ENCODE data around the gene CD9.

DNA sequence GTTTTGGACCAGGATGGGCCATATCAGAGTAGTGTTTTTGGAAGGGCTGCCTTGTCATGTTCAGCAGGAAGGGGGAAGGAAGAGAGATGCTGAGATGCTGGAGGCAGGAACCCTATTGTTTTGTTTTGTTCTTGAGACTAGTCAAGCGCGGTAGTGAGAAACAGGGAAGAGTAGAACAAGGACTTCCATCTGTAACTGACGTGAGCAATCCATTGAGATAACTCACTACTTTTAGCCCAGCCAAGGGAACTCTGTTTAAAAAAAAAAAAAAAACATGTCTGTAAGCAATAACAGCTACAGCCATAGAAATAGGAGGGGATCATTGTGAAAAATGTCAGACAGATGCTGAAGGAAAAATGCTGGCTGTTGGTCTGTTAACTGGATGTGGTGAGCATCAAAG lies 34.0 kb downstream of the CD9 start:
- TF ChIP-seq, protein P1, sequence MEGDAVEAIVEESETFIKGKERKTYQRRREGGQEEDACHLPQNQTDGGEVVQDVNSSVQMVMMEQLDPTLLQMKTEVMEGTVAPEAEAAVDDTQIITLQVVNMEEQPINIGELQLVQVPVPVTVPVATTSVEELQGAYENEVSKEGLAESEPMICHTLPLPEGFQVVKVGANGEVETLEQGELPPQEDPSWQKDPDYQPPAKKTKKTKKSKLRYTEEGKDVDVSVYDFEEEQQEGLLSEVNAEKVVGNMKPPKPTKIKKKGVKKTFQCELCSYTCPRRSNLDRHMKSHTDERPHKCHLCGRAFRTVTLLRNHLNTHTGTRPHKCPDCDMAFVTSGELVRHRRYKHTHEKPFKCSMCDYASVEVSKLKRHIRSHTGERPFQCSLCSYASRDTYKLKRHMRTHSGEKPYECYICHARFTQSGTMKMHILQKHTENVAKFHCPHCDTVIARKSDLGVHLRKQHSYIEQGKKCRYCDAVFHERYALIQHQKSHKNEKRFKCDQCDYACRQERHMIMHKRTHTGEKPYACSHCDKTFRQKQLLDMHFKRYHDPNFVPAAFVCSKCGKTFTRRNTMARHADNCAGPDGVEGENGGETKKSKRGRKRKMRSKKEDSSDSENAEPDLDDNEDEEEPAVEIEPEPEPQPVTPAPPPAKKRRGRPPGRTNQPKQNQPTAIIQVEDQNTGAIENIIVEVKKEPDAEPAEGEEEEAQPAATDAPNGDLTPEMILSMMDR (conservative IDR thresholded peaks at IDR 0.05): no peak
- no peak for TF ChIP-seq ZFX (IDR thresholded peaks at IDR 0.05)
